ENCODE results near the gene AREL1.

Gene AREL1

GRCh38 chr14:74637178-74637550 is 75.7 kb downstream of the AREL1 start:
- TF ChIP-seq, protein P1, sequence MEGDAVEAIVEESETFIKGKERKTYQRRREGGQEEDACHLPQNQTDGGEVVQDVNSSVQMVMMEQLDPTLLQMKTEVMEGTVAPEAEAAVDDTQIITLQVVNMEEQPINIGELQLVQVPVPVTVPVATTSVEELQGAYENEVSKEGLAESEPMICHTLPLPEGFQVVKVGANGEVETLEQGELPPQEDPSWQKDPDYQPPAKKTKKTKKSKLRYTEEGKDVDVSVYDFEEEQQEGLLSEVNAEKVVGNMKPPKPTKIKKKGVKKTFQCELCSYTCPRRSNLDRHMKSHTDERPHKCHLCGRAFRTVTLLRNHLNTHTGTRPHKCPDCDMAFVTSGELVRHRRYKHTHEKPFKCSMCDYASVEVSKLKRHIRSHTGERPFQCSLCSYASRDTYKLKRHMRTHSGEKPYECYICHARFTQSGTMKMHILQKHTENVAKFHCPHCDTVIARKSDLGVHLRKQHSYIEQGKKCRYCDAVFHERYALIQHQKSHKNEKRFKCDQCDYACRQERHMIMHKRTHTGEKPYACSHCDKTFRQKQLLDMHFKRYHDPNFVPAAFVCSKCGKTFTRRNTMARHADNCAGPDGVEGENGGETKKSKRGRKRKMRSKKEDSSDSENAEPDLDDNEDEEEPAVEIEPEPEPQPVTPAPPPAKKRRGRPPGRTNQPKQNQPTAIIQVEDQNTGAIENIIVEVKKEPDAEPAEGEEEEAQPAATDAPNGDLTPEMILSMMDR (IDR thresholded peaks at IDR 0.05; ENCODE audit: control insufficient read depth, insufficient read depth, low read depth, low read length, missing control alignments), result no peak
- H3K4me3 ChIP-seq (ENCODE audit: control insufficient read depth, low read depth, low read length), result no peak overlapping the region
- DNase-seq (ENCODE audit: low read depth), result no peak

- H3K4me3 ChIP-seq (ENCODE audit: control insufficient read depth, low read depth, low read length), result no peak overlapping the region
- TF ChIP-seq, protein P1 (IDR thresholded peaks at IDR 0.05; ENCODE audit: control insufficient read depth, insufficient read depth, low read depth, low read length, missing control alignments), result no peak
- no peak for DNase-seq (ENCODE audit: low read depth)
These were observed 76.3 kb downstream of the AREL1 start for GRCh38 chr14:74636424-74637177.

- TF ChIP-seq, protein P1 (IDR thresholded peaks at IDR 0.05; ENCODE audit: control insufficient read depth, insufficient read depth, low read depth, low read length, missing control alignments), result no peak
- no peak overlapping the region for H3K4me3 ChIP-seq (ENCODE audit: control insufficient read depth, low read depth, low read length)
- no peak for DNase-seq (ENCODE audit: low read depth)
These were observed 77.0 kb downstream of the AREL1 start for GRCh38 chr14:74635847-74636246.

- no peak overlapping the region for H3K4me3 ChIP-seq (ENCODE audit: control insufficient read depth, low read depth, low read length)
- TF ChIP-seq, protein P1 (IDR thresholded peaks at IDR 0.05; ENCODE audit: control insufficient read depth, insufficient read depth, low read depth, low read length, missing control alignments), result no peak
- no peak for DNase-seq (ENCODE audit: low read depth)
These were observed 77.9 kb downstream of the AREL1 start for GRCh38 chr14:74634964-74635363.

- no peak for DNase-seq (ENCODE audit: low read depth)
- H3K4me3 ChIP-seq (ENCODE audit: control insufficient read depth, low read depth, low read length), result no peak overlapping the region
- TF ChIP-seq, protein P1 (IDR thresholded peaks at IDR 0.05; ENCODE audit: control insufficient read depth, insufficient read depth, low read depth, low read length, missing control alignments), result no peak
These were observed 78.4 kb downstream of the AREL1 start for GRCh38 chr14:74634481-74634880.

GRCh38 chr14:74630881-74631690 is 81.8 kb downstream of the AREL1 start:
- TF ChIP-seq, protein P1 (IDR thresholded peaks at IDR 0.05; ENCODE audit: control insufficient read depth, insufficient read depth, low read depth, low read length, missing control alignments), result no peak
- no peak overlapping the region for H3K4me3 ChIP-seq (ENCODE audit: control insufficient read depth, low read depth, low read length)
- DNase-seq (ENCODE audit: low read depth), result no peak

Measured in AG09309 (cell line).